GM23248 (cell line): ENCODE results near the gene ANO2. TPM values are rescaled to one million over a fixed set of nuclear protein-coding genes. Genes with fewer than 3 reads are reported as not detected.
A peak's percentile ranks its signal among the peaks of the same experiment; 100 is the strongest.

Experiments used
- DNase-seq: peaks from one replicate; pipeline ENCODE4 v3.0.0-alpha.2; 2015
- H2AFZ ChIP-seq: fragments of 200-600 bp; sonication (generic); 2 replicates; pipeline ENCODE4 v1.6.1; 2016; ENCODE audit warnings: antibody characterized with exemption
- H3F3A ChIP-seq: fragments of 200-600 bp; sonication (generic); 2 replicates; pipeline ENCODE4 v1.6.1; 2016; ENCODE audit warnings: mild to moderate bottlenecking, antibody characterized with exemption, mixed run types; ENCODE audit not compliant: insufficient read depth
- H3K27ac ChIP-seq: fragments of 200-600 bp; sonication (generic); 2 replicates; pipeline ENCODE4 v1.5.1; 2016; ENCODE audit warnings: mild to moderate bottlenecking
- H3K27me3 ChIP-seq: fragments of 200-600 bp; sonication (generic); replicated peaks from 2 replicates; pipeline ENCODE4 v1.6.1; 2016; ENCODE audit warnings: mild to moderate bottlenecking; ENCODE audit not compliant: insufficient read depth
- H3K36me3 ChIP-seq: fragments of 200-600 bp; sonication (generic); 2 replicates; pipeline ENCODE4 v1.6.1; 2016; ENCODE audit warnings: low read depth, mild to moderate bottlenecking
- H3K4me1 ChIP-seq: fragments of 200-600 bp; sonication (generic); 2 replicates; pipeline ENCODE4 v1.6.1; 2016; ENCODE audit warnings: mild to moderate bottlenecking; ENCODE audit not compliant: insufficient read depth
- H3K4me2 ChIP-seq: fragments of 200-600 bp; sonication (generic); one replicate; pipeline ENCODE4 v1.6.1; 2016; ENCODE audit warnings: mild to moderate bottlenecking; ENCODE audit not compliant: unreplicated experiment
- H3K4me3 ChIP-seq: fragments of 200-600 bp; sonication (generic); 2 replicates; pipeline ENCODE4 v1.5.1; 2016; ENCODE audit warnings: mild to moderate bottlenecking
- H3K79me2 ChIP-seq: fragments of 200-600 bp; sonication (generic); 2 replicates; pipeline ENCODE4 v1.6.1; 2016; ENCODE audit warnings: mild to moderate bottlenecking; ENCODE audit not compliant: insufficient read depth
- H3K9ac ChIP-seq: fragments of 200-600 bp; sonication (generic); 2 replicates; pipeline ENCODE4 v1.6.1; 2016; ENCODE audit warnings: mild to moderate bottlenecking
- H3K9me2 ChIP-seq: fragments of 200-600 bp; sonication (generic); 2 replicates; pipeline ENCODE4 v1.6.1; 2016; ENCODE audit warnings: mixed run types, mild to moderate bottlenecking, moderate library complexity; ENCODE audit not compliant: insufficient read depth
- H3K9me3 ChIP-seq: fragments of 200-600 bp; sonication (generic); one replicate; pipeline ENCODE4 v1.6.1; 2017; ENCODE audit warnings: low read depth
- H4K20me1 ChIP-seq: fragments of 200-600 bp; sonication (generic); 2 replicates; pipeline ENCODE4 v1.6.0; 2016; ENCODE audit not compliant: insufficient read depth
- EZH2 ChIP-seq: fragments of 200-600 bp; sonication (generic); IDR thresholded peaks from 2 replicates; pipeline ENCODE4 v1.6.1; 2018; ENCODE audit warnings: antibody characterized with exemption, mild to moderate bottlenecking; ENCODE audit not compliant: insufficient read depth, poor library complexity, severe bottlenecking
- EZH2phosphoT487 ChIP-seq: fragments of 200-600 bp; sonication (generic); IDR thresholded peaks from 2 replicates; pipeline ENCODE4 v1.6.1; 2018; ENCODE audit warnings: antibody characterized with exemption, moderate library complexity, mild to moderate bottlenecking, low read depth; ENCODE audit not compliant: insufficient read depth
- WGBS, 2 experiments: methylation state at CpG; one replicate each; pipeline ENCODE4 v1.1.6; 2015 to 2017; ENCODE audit warnings: low lambda C conversion rate in 2 of 2, low coverage in 1 of 2; ENCODE audit errors: missing lambda C conversion rate in 2 of 2; 5-methylcytosine and 5-hydroxymethylcytosine counted together
- in situ Hi-C: fragments of 300-500 bp; cut with MboI; formaldehyde crosslinking; loops from 2 replicates; pipeline ENCODE4 v1.15.0; 2020
- polyA plus RNA-seq: library from polyadenylated mRNA; unstranded; fragments of >200 nt; fragmentation: Nextera tagmentation; extraction: Ambion mirVana; gene quantifications from 2 replicates; pipeline ENCODE4 v1.2.1, GENCODE V29; 2016
- total RNA-seq: library from RNA; depleted of rRNA; stranded (reverse); fragments of >200 nt; shearing (Covaris generic); gene quantifications from 2 replicates; pipeline ENCODE4 v1.2.3, GENCODE V29; 2014

Gene ANO2
- total and polyA plus RNA-seq, 2 experiments from 2014 or later, result not detected

DNA sequence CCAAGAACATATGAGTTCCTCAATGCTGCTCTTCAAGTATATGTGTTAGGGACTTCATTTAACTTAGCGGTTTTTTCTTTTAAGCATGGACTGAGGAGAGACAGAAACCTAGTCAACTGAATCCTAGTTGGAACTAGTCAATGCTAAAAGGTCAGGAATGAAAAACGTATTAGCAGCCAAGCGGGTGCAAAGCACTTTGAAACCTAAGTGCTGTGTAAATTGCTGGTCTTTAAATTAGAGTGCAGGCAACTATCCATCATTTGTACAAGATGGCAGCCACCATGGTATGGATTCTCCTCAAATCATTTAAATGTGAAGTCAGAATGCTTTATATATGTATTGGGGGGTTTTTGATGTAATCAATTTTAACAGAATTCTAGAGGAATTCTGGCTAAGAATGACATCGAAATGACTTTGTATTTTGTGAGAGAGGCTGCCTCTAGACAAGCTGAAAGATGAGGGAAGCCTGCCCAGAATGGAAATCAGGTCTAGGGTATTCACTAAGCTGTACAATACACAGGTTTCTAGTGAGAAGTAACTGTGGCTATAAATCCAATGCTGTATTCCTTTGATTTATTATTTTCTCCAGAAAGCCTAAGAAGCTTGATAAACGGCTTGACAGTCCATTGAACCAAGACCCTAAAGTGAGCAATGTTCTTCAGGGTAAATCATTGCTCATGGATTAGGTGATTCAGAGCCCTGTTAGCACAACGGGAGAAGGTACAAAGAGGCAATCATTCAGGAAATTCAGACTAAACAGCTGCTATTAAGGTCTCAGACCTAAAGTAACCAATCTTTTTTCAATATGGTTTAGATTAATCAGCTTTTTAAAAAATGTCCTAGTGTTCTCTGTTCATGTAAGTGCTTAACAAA, 198.8 kb downstream of the ANO2 start:
- Histone ChIP-seq H3K79me2 (no peaks in the 10 kb centered on the region), H3K27ac (no peak overlapping the region), H3F3A (no peaks in the 10 kb centered on the region), H3K9ac (no peak overlapping the region), H3K4me3 (no peak overlapping the region), H3K9me3 (no peaks in the 10 kb centered on the region), H3K4me2 (no peak overlapping the region), H2AFZ (no peak overlapping the region), H3K36me3 (no peaks in the 10 kb centered on the region), H4K20me1 (no peaks in the 10 kb centered on the region), H3K4me1 (no peaks in the 10 kb centered on the region), H3K9me2 (no peaks in the 10 kb centered on the region), H3K27me3 (0 out of 2 replicates have a peak, but pooled peaks cover 6% of the 10 kb centered on the region)
- 42 to 44% methylated on average over 6 of the region's 6 CpGs for WGBS, 2 experiments
- no peak for DNase-seq
- in situ Hi-C loops, result no loop called here
- no peak for TF ChIP-seq EZH2
- TF ChIP-seq EZH2phosphoT487, result no peak

- Histone ChIP-seq H3K4me1 (no peaks in the 10 kb centered on the region), H3K36me3 (no peaks in the 10 kb centered on the region), H3K4me2 (no peak overlapping the region), H3F3A (no peaks in the 10 kb centered on the region), H3K27me3 (0 out of 2 replicates have a peak, but pooled peaks cover 6% of the 10 kb centered on the region), H3K9ac (no peak overlapping the region), H2AFZ (no peak overlapping the region), H3K79me2 (no peaks in the 10 kb centered on the region), H3K9me3 (no peaks in the 10 kb centered on the region), H3K27ac (no peak overlapping the region), H4K20me1 (no peaks in the 10 kb centered on the region), H3K4me3 (no peak overlapping the region), H3K9me2 (no peaks in the 10 kb centered on the region)
- 2 to 3% methylated on average over 6 of the region's 6 CpGs for WGBS, 2 experiments
- TF ChIP-seq EZH2phosphoT487 (no peak), EZH2 (no peak)
- in situ Hi-C loops, result no loop called here
- DNase-seq, result peak; percentile 64
These were observed 199.7 kb downstream of the ANO2 start for GRCh38 chr12:5745251-5745888.

DNA sequence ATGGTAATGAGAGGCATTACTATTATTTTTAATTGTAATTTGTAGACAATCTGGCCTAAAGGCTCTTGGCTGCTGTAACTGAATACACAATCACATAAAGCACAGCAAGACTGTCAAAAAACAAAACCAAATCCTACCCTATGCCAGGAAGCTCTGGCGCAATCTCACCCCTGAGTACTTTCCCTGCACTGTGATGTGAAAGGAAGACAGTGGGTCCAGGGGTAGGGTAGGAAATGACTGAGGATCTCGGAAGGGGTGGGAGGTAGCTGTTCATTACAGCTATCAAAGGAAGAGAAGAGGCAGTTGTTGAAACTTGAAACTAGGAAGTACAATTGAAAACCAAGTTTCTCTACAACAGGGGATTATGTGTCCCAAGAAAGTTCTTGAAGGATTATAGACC, 202.8 kb downstream of the ANO2 start:
- Histone ChIP-seq H4K20me1 (no peaks in the 10 kb centered on the region), H3K27ac (no peak overlapping the region), H3K4me3 (no peak overlapping the region), H3K9me2 (no peaks in the 10 kb centered on the region), H3K4me2 (no peak overlapping the region), H3K27me3 (0 out of 2 replicates have a peak, but pooled peaks cover 6% of the 10 kb centered on the region), H3K9me3 (no peaks in the 10 kb centered on the region), H3K79me2 (no peaks in the 10 kb centered on the region), H3K36me3 (no peaks in the 10 kb centered on the region), H3F3A (no peaks in the 10 kb centered on the region), H2AFZ (no peak overlapping the region), H3K4me1 (no peaks in the 10 kb centered on the region), H3K9ac (no peak overlapping the region)
- no peak for DNase-seq
- 54 to 63% methylated on average over 2 of the region's 2 CpGs for WGBS, 2 experiments
- TF ChIP-seq EZH2, result no peak
- TF ChIP-seq EZH2phosphoT487, result no peak
- in situ Hi-C loops, result no loop called here

GRCh38 chr12:5739917-5740316, 205.1 kb downstream of the ANO2 start:
- DNase-seq, result no peak
- Histone ChIP-seq H3K36me3 (no peaks in the 10 kb centered on the region), H4K20me1 (no peaks in the 10 kb centered on the region), H3K27ac (no peak overlapping the region), H2AFZ (no peak overlapping the region), H3K4me3 (no peak overlapping the region), H3K9me3 (no peaks in the 10 kb centered on the region), H3K27me3 (no peaks in the 10 kb centered on the region), H3K4me1 (no peaks in the 10 kb centered on the region), H3K9ac (no peak overlapping the region), H3K79me2 (no peaks in the 10 kb centered on the region), H3K9me2 (no peaks in the 10 kb centered on the region), H3F3A (no peaks in the 10 kb centered on the region), H3K4me2 (no peak overlapping the region)
- 46 to 56% methylated on average over 5 of the region's 5 CpGs for WGBS, 2 experiments
- TF ChIP-seq EZH2phosphoT487 (no peak), EZH2 (no peak)
- in situ Hi-C loops, result no loop called here
